Activated CD8-positive, alpha-beta memory T cell treated with anti-CD3 and anti-CD28 coated beads, Interleukin-2, amount 50 U/mL, for 24 hours (primary cell): Measurements from ENCODE around the gene TAS2R3.
"Not testable (repeated sequence)": the region's sequence is repeated elsewhere in the genome, so short reads cannot be mapped to it uniquely, and the experiment has no call there.

Experiments
- DNase-seq: peaks from one replicate; pipeline ENCODE4 v3.0.0-alpha.2; 2020; ENCODE audit errors: extremely low read depth

The TAS2R3 gene, protein sequence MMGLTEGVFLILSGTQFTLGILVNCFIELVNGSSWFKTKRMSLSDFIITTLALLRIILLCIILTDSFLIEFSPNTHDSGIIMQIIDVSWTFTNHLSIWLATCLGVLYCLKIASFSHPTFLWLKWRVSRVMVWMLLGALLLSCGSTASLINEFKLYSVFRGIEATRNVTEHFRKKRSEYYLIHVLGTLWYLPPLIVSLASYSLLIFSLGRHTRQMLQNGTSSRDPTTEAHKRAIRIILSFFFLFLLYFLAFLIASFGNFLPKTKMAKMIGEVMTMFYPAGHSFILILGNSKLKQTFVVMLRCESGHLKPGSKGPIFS

DNA sequence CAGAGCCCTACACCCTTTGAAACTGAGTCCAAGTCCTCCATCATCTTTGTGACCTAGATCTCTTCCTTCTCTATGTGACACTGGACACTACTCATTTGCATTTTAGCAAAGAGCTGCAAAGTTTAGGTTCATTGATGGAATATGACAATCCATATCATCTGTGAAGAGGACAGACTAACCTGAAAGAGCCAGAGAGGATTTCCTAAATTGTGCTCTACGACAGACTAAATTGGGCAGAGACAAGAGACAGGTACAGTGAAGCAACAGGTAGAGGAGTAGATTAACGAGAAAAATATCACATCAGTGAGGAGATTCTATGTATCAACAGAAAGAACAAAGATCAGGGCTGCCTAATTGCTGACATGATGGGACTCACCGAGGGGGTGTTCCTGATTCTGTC is at the start of gene TAS2R3:
TAS2R3 (plus strand) TSS at position 301 of the 400 bp plus-strand sequence; CDS start at position 363, 62 bp downstream.
- DNase-seq, result no peak

DNA sequence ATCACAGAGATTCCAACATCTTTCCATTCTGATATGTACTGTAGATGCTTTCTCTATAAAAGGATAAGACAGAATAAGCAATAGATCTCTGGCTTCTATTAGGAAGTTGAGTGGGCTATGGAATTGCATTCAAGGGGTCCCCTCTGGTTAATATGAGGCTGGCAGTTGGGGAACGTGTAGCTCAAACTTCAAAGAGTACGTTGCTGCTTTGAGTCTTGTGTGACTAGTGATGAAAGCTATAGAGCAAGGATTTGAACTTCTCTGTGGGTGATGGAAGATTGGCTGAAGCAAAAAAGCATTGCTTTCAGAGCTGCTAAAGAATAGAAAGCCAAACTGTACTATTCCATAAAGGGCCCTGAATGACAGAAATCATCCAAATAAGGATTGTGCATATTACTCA is 49.3 kb upstream of the TAS2R3 start:
- DNase-seq, result no peak

DNA sequence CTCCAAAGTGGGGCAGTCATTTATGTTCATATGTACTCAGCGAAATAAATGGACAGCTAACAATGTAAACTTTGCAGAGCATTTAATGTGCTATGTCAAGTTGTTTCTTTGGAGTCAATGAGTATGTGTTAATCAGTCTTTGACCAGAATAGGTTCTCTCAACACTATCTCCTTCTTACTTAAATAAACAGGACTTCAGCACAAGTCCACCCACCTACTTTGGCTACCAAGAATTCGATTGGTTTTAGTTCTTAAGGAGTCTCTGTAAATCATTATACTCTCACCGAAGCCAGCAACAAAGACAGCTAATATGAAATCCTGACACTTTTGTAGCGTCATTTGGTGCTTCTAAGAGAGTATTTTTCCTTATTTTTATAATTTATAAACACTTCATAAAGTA is 48.9 kb upstream of the TAS2R3 start:
- DNase-seq, result no peak

DNA sequence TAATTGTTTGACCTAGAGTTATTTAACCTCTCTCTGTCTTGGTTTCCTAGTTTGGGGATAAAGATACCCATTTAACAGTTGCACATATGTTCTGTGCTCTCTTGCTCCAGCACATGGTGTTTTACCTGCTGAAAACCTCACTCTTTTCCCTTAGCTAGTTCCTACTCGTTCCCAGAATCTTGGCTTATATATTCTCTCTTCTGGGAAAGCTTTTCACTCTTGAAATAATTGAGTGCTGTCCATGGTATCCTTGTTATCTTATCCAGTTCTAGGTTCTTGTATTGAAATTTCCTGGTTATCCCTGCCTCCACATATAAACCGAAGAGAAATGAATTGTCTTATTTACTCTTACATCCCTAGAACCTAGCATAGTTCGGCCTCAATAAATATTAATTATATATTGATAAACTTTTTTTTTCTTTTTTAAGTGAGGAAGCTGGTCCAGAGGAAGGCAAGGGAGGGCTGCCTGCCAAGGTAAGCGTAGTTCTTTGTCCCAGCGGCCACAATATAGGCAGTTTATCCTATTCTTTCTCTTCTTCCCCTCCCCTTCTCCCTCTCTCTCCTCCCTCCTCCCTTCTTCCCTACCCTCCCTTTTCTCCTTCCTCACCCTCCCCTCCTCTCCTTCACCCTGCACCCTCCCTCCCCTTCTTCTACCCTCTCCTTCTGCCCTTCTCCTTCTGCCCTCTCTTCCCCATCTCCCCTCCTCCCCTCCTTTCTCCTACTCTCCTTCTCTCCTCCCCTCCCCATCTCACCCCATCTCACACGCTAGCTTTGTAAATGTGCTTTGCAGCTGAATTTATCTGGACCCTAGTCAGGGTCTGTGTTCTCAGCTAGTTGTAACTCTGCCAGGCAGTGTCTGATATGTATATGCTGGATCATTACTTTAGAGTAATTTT is 47.9 kb upstream of the TAS2R3 start:
- DNase-seq, result no peak

DNA sequence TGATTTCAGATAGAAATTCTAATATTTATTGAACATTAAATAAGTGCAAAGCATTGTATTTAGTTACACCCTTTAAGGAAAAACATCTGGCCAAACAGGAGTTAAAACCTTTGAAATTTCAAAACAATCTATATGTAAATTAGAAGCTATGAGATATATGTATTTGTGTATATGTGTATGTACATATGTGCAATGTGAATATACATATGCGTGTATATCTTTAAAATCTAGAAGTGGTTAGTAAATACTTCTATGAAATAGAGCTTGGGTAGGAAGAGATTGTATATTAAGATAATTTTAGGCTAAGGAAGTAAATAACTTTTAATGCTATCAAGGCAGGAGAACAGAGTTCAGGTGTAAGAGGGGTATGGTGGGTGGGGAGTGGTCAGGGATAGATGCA is 46.4 kb upstream of the TAS2R3 start:
- no peak for DNase-seq

DNA sequence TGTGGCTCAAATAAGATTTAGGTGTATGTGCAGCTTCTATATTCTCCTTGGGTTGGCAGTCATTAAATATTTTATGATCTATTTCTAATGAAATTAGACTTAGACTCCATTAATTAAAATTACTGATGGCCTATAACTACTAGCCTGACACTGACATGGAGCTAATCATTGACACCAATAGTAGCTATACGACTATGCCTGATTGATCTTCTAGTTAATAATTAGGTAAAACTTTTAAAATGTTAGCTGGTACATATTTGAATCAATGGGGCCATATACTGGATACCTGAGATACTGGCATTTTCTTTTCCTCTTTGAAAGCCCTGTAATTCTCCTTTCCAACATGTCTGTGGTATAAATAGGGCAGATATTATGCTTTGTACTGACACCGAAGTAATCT is 41.4 kb upstream of the TAS2R3 start:
- DNase-seq, result no peak

DNA sequence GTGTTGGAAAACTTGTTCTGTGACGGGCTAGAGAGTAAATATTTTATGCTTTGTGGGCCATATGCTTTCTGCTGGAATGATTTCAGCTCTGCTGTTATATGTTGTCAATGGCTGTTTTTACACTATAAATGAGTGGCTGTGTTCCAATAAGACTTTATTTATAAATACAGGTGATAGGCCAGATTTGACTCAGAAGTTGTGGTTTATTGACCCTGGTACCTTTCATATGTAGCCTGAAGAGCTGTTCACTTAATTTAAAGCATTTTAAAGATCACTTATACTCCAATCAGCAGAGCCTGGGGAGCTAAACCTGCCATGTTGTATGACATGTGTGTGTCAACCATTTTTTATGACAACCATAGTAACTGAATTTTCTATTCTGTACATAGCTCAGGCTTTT is 34.9 kb upstream of the TAS2R3 start:
- no peak for DNase-seq

DNA sequence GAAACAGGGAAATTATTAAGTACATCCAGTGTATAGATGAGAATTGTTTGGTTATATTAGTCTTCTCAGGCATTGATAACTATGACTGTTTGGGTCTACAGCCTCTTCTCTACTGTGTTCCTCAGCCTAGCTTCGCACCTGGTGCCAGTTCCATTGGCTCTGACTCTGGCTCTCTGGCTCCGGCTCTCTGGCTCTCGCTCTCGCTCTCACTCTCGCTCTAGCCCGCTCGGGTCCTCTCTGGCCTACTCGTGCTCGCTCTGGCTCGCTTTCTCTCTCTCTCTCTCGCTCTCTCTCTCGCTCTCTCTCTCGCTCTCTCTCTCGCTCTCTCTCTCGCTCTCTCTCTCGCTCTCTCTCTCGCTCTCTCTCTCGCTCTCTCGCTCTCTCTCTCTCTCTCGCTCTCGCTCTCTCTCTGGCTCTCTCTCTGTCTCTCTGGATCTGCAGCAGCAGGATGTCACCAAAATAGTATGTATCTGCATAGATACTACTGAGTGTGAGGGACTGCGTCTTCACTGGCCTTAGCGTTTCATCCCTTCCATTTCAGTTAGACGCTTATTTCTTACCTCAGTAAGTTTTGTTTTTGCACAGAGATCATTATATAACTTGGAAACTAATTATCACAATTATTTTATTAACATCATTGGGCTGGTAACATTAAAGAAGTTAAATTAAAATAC is 32.3 kb upstream of the TAS2R3 start:
- DNase-seq, result no peak

DNA sequence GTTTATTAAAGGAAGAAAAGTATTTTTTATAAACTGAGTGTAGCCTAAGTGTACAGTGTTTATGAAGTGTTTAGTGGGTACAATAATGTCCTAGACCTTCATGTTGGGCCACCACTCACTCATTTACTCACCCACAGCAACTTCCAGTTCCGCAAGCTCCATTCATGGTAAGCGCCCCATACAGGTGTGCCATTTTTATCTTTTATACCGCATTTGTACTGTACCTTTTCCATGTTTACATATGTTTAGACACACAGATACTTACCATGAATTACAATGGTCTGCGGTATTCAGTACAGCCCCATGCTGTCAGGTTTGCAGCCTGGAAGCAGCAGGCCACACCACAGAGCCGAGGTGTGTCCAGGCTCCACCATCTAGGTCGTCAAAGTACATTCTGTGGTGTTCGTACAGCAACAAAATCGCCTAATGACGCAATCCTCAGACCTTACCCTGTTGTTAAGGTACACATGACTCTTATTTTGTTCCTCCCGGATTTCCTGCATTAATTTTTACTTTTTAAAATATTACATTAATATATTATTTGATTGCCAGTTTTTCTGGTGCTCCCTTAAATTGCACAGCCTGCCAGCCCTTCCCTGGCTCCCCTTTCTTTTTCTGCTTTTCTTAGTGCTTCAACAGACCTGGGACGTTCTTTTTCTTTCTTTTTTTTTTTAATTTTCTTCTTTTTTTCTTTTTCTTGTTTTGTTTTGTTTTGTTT is 26.6 kb upstream of the TAS2R3 start:
- no peak for DNase-seq

DNA sequence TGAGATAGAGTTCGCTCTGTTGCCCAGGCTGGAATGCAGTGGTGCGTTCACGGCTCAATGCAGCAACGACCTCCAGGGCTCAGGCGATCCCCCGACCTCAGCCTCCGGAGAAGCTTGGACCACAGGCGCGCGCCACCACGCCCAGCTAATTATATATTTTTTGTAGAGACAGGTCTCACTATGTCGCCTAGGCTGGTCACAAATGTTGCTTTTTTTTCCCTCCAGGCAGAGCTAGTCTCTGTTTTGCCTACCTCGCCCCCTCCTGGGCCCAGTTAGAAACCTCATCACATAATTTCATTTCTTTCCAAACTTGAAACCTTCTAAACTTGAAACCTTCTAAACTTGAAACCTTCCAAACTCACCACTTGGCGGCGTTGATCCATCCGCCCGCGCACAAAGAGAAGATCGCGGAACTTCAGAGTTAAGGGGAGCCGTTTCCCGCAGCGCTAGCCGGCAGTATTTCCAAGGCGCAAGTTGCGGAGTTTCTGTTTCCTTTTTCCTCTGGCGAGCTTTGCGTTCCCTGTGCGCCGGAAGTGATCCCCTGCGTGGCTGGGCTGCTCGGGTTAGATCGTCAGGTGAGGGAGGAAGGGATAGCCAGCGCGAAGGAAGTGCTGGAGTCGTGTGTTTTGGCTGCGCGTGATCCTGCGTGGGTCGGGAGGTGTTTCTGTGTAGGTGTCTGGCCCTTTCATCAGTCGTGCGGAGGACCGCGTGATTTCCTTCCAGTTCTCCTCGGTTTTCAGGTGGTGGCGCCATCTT is 25.9 kb upstream of the TAS2R3 start, which contains the start of gene SSBP1:
SSBP1 (plus strand) TSS at position 523 of the 756 bp plus-strand sequence. CDS start 809 bp downstream, outside the sequence.
- DNase-seq, result peak; percentile 81

DNA sequence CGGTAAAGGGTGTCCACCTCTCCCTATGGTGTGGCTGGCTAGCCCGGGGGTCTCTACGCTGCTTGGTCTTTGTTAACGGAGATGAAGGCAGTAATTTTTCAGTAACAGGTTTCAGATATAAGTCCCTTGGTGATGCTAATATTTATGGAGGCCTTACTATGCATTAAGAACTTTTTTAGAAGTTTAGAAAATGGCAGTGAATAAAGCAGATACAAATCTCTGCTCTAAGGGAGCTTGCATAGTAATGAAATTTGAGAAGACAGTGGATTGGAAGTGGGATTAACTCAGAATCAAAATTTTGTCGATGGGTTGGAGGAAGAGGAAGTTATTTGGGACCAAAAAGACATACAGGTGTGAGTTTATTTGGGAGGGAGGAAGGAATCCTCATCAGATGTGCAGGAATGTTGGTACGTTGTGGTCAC is 25.3 kb upstream of the TAS2R3 start:
- DNase-seq, result no peak

DNA sequence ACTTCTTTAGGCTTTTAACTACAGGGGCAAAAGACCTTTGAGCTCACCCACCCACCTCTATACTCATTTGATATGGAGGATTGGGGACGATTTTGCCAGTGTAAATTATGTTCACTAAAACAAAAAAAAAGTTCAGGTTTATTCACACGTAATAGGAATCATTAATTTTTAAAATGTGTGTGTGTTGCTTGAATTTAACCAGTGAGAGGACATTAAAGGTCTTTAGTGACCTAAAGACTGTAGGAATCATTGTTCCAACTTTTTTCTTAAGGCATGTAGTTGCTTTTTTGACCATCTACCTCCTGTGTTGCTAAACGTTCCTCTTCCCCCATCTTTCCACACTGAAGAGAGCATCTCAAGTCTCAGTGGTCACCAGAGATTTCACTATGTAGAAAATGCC is 24.6 kb upstream of the TAS2R3 start:
- DNase-seq, result no peak

DNA sequence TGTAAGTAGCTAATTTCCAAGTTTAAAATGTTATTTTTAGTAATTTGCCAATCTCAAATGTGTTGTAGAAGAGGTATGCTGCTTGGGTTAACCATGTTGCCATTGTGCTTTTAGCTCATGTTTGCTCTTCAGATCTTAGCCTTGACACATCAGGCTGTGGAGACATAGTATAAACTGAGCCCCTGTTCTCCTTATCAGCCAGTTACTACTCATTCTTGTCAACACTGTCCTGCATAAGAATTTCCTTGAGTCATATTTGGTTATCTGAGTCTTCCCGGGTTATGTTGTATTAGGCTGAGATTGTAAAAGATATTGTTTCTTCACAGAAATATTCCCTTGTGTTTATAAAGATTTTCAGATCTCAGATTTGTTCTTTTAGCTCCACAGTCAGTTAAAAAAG is 21.7 kb upstream of the TAS2R3 start:
- DNase-seq, result no peak

DNA sequence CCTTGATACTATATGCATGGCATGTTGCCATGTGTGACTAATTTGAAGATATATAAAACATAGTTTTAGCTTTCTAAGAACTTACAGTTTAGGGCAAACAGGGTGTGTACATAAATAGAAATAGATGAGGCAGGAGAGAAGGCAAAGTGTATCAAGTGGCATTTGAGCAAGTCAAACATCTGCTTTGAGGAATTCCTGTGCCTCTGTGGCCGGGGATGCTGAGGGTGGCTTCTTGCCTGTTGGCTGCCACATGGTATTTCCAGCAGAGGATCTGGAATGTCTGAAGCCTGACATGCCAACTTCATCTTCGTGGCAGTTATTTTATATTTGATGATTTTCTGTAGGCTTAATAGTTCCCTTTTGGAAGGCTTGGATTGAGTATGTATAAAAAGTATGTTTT is 19.8 kb upstream of the TAS2R3 start:
- no peak for DNase-seq

DNA sequence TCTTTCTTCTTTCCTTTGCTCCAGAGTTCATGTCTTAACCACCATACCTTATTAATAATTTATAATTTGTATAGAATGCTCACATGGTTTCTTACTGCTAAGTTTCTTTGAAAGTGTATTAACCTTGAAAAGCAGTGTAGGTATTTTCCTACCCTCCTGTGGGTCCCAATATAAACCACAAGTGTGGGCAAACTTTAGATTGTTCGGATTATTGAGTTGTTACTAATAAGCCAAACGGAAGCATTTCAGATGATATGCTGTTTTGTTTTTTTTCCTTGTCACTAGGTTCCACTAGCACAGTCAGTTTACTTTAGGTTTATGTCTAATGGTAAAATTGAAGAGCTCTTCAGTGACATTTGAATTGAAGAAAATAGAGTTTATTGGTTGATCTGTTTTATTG is 15.5 kb upstream of the TAS2R3 start:
- no peak for DNase-seq

DNA sequence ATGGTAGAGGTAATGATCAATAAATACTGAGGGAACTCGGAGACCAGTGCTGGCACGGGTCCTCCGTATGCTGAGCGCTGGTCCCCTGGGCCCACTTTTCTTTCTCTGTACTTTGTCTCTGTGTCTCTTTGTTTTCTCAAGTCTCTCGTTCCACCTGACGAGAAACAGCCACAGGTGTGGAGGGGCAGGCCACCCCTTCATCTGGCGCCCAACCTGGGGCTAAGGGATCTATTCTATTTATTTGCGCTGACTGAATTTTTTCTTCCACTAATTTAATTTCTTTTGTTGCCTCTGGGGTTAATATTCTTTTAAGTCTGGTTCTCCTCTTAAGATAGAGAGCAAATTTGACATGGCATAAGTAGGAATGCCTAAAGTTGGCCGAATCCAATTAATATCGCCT is 12.0 kb upstream of the TAS2R3 start:
- not testable (repeated sequence) for DNase-seq

DNA sequence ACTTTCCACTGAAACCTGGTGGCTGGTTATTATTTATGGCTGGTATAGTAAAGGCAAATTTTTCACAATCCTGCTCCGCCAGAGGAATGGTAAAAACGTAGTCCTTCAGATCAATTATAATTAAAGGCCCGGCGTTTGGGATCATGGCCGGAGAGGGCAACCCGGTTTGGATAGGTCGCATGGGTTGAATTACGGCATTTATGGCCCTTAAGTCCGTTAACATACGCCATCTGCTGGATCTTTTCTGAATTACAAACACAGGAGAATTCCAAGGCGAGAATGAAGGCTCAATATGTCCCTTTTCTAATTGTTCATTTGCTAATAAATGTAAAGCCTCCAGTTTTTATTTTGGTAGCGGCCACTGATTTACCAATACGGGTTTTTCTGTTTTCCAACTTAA is 11.3 kb upstream of the TAS2R3 start:
- DNase-seq, result no peak

DNA sequence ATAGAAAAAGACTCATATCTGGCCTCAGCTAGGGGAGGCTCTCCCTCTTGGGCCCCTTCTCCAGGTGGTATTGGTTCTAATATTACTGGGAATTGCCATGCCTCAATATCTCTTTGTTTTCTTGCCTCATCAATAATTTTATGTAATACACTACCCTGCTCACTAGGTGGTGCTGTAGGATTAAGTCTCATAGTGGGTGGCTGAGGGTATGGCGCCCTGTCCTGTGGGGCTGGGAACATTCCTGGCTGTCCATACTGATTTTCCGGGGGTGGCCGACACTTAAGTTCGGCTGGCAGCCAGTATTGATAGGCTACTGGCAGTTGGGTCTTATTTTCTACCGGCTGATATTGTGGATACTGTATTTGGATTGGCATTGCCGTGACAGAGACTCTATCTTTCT is 9.0 kb upstream of the TAS2R3 start:
- no peak for DNase-seq

DNA sequence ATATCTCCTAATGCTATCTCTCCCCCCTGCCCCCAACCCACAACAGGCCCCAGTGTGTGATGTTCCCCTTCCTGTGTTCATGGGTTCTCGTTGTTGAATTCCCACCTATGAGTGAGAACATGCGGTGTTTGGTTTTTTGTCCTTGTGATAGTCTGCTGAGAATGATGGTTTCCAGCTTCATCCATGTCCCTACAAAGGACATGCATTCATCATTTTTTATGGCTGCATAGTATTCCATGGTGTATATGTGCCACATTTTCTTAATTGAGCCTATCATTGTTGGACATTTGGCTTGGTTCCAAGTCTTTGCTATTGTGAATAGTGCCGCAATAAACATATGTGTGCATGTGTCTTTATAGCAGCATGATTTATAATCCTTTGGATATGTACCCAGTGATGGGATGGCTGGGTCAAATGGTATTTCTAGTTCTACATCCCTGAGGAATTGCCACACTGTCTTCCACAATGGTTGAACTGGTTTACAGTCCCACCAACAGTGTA is 6.2 kb downstream of the TAS2R3 start:
- not testable (repeated sequence) for DNase-seq

DNA sequence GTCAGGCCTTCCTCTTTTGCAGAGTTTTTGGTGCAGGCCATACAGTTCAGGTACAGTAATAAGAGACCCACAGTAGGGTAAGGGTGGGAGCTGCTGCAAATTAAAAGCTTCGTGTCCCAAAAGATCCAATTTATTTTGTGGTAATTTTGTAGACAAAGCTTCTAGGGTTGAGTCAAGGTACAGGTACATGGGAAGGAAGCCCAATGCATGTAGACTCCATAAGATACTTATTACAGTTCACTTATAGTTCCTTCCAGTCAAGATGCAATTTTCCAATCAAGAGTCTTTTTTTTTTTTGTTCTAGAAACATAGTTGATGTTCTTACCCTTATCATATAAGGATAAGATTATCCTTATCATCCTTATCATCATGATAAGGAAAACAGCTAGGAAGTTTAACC is 12.5 kb downstream of the TAS2R3 start, which contains the start of gene TAS2R4:
TAS2R4 (plus strand) TSS at position 301 of the 400 bp plus-strand sequence. CDS start 1,815 bp downstream, outside the sequence.
- no peak for DNase-seq
